Activated T-helper 1 cell treated with anti-CD3 and anti-CD28 coated beads, Interleukin-12 subunit alpha, Interleukin-12 subunit beta, Interleukin-2, Interleukin-4 antibody, amounts not matched to agents 30 ng/mL and 10 ng/mL and 1 ng/mL, durations not matched to agents 14 hours and 24 hours and 36 hours (primary cell): ENCODE results near the gene TK1. TPM values are rescaled to one million over a fixed set of nuclear protein-coding genes. Genes with fewer than 3 reads are reported as not detected.
A peak's percentile ranks its signal among the peaks of the same experiment; 100 is the strongest.

Source experiments
- DNase-seq: peaks from one replicate; pipeline ENCODE4 v3.0.0; 2021; ENCODE audit warnings: low spot score
- H3K27ac Mint-ChIP-seq: one replicate; pipeline ENCODE4 v1.8.0; 2021; ENCODE audit warnings: mild to moderate bottlenecking, mixed read lengths
- H3K27me3 Mint-ChIP-seq: one replicate; pipeline ENCODE4 v1.8.0; 2022; ENCODE audit warnings: mild to moderate bottlenecking, moderate library complexity, mixed read lengths; ENCODE audit not compliant: insufficient read depth
- H3K36me3 Mint-ChIP-seq: one replicate; pipeline ENCODE4 v1.8.0; 2021; ENCODE audit warnings: low read depth, mixed read lengths
- H3K4me1 Mint-ChIP-seq: one replicate; pipeline ENCODE4 v1.8.0; 2021; ENCODE audit warnings: low read depth, mixed read lengths
- H3K4me3 Mint-ChIP-seq: one replicate; pipeline ENCODE4 v1.8.0; 2021; ENCODE audit warnings: mild to moderate bottlenecking, moderate library complexity, mixed read lengths
- H3K9me3 Mint-ChIP-seq: one replicate; pipeline ENCODE4 v1.8.0; 2021; ENCODE audit warnings: mixed read lengths
- intact Hi-C: fragments of 100-400 bp; cut with micrococcal nuclease; formaldehyde crosslinking; loops from one replicate; pipeline ENCODE4 v1.15.1; 2024
- total RNA-seq: library from RNA; stranded (reverse); gene quantifications from 2 replicates; pipeline ENCODE4 v1.2.3, GENCODE V29; 2022

TK1 gene
- total RNA-seq, 1 donor from 2014 or later = 66.8 TPM

- no peak overlapping the region for H3K4me3 Mint-ChIP-seq
- H3K36me3 Mint-ChIP-seq = peaks cover 12% of the 10 kb centered on the region
- no peak overlapping the region for H3K27ac Mint-ChIP-seq
- no peak for DNase-seq
- intact Hi-C loops = no loop called here
- H3K9me3 Mint-ChIP-seq = no peaks in the 10 kb centered on the region
- H3K4me1 Mint-ChIP-seq = peaks cover 9% of the 10 kb centered on the region
- H3K27me3 Mint-ChIP-seq = peaks cover 25% of the 10 kb centered on the region
Measured at GRCh38 chr17:78226759-78227454, 40.1 kb upstream of the TK1 start.

GRCh38 chr17:78226055-78226758 lies 39.4 kb upstream of the TK1 start:
- H3K9me3 Mint-ChIP-seq = no peaks in the 10 kb centered on the region
- no peak overlapping the region for H3K27ac Mint-ChIP-seq

GRCh38 chr17:78225088-78225865 lies 38.4 kb upstream of the TK1 start:
- no peak for DNase-seq
- H3K4me1 Mint-ChIP-seq = peaks cover 9% of the 10 kb centered on the region
- no peak overlapping the region for H3K4me3 Mint-ChIP-seq
- peaks cover 12% of the 10 kb centered on the region for H3K36me3 Mint-ChIP-seq
- H3K27me3 Mint-ChIP-seq = peaks cover 13% of the 10 kb centered on the region
- H3K27ac Mint-ChIP-seq = no peak overlapping the region
- H3K9me3 Mint-ChIP-seq = no peaks in the 10 kb centered on the region
- intact Hi-C loops = no loop called here

More at GRCh38 chr17:78226055-78226758, 39.4 kb upstream of the TK1 start:
- Mint-ChIP-seq H3K36me3 (peaks cover 12% of the 10 kb centered on the region), H3K27me3 (peaks cover 21% of the 10 kb centered on the region), H3K4me1 (peaks cover 9% of the 10 kb centered on the region), H3K4me3 (no peak overlapping the region)
- intact Hi-C loops = no loop called here
- no peak for DNase-seq

- Mint-ChIP-seq H3K27ac (no peak overlapping the region), H3K4me3 (no peak overlapping the region), H3K27me3 (peaks cover 7% of the 10 kb centered on the region), H3K36me3 (peaks cover 18% of the 10 kb centered on the region), H3K9me3 (no peaks in the 10 kb centered on the region), H3K4me1 (peaks cover 9% of the 10 kb centered on the region)
- intact Hi-C loops = no loop called here
- DNase-seq = no peak
Measured at GRCh38 chr17:78224231-78225087, 37.6 kb upstream of the TK1 start.

DNA sequence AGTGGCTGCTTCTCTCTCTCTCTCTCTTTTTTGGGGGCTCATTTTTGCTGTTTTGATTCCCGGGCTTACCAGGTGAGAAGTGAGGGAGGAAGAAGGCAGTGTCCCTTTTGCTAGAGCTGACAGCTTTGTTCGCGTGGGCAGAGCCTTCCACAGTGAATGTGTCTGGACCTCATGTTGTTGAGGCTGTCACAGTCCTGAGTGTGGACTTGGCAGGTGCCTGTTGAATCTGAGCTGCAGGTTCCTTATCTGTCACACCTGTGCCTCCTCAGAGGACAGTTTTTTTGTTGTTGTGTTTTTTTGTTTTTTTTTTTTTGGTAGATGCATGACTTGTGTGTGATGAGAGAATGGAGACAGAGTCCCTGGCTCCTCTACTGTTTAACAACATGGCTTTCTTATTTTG lies 36.9 kb upstream of the TK1 start:
- peaks cover under 1% of the 10 kb centered on the region for H3K27me3 Mint-ChIP-seq
- DNase-seq = no peak
- H3K9me3 Mint-ChIP-seq = no peaks in the 10 kb centered on the region
- no peak overlapping the region for H3K4me3 Mint-ChIP-seq
- H3K27ac Mint-ChIP-seq = no peak overlapping the region
- H3K4me1 Mint-ChIP-seq = peaks cover 9% of the 10 kb centered on the region
- intact Hi-C loops = no loop called here
- peaks cover 24% of the 10 kb centered on the region for H3K36me3 Mint-ChIP-seq

DNA sequence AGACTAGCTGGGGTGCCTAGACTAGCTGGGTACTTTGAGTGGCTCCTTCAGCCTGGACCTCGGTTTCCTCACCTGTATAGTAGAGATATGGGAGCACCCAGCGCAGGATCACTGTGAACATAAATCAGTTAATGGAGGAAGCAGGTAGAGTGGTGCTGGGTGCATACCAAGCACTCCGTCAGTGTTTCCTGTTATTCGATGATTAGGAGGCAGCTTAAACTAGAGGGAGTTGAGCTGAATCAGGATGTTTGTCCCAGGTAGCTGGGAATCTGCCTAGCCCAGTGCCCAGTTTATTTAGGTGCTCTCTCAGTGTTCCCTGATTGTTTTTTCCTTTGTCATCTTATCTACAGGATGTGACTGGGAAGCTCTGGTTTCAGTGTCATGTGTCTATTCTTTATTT lies 36.2 kb upstream of the TK1 start:
- H3K4me1 Mint-ChIP-seq = peaks cover 9% of the 10 kb centered on the region
- peaks cover 26% of the 10 kb centered on the region for H3K36me3 Mint-ChIP-seq
- intact Hi-C loops = no loop called here
- no peak overlapping the region for H3K4me3 Mint-ChIP-seq
- H3K9me3 Mint-ChIP-seq = no peaks in the 10 kb centered on the region
- H3K27ac Mint-ChIP-seq = no peak overlapping the region
- DNase-seq = no peak
- no peaks in the 10 kb centered on the region for H3K27me3 Mint-ChIP-seq

DNA sequence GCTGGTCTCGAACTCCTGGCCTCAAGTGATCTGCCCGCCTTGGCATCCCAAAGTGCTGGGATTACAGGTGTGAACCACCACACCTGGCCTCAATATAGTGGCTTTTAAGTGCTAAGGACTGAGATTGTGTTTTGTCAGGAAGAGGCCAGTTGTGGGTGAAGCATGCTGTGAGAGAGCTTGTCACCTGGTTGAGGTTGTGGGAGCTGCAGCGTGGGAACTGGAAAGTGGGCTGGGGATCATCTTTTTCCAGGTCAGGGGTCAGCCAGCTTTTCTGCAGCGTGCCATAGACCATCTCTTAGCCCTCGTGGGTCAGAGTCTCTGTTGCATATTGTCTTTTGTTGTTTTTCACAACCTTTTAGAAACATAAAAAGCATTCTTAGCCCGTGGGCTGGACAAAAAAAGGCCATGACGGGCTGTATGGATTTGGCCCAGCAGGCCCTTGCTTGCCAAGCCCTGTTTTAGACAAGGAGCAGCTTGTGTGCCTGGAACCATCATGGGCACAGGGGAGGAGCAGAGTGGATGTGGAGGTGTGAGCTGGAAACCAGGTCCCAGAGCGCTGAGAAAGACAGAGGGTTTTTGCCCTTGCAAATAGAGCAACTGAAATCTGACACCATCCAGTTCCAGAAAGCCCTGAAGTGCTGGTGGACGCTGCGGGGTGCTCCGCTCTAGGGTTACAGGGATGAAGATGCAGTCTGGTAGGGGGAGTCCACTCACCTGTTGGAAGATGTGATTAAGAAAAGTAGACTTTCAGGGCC lies 32.7 kb upstream of the TK1 start:
- peak overlapping the region; percentile 18 for H3K27ac Mint-ChIP-seq
- DNase-seq = no peak
- intact Hi-C loops = no loop called here
- peaks cover 27% of the 10 kb centered on the region for H3K36me3 Mint-ChIP-seq
- no peak overlapping the region for H3K4me3 Mint-ChIP-seq
- H3K27me3 Mint-ChIP-seq = no peaks in the 10 kb centered on the region
- peaks cover 15% of the 10 kb centered on the region for H3K4me1 Mint-ChIP-seq
- no peaks in the 10 kb centered on the region for H3K9me3 Mint-ChIP-seq

- H3K27ac Mint-ChIP-seq = peak overlapping the region; percentile 91
- intact Hi-C loops = loop anchor here (1.0 kb wide), 3 partner anchors 27 to 74 kb away; partner anchors contain the start of genes AFMID and TK1
- H3K27me3 Mint-ChIP-seq = peaks cover 2% of the 10 kb centered on the region
- no peak for DNase-seq
- peaks cover 17% of the 10 kb centered on the region for H3K36me3 Mint-ChIP-seq
- H3K9me3 Mint-ChIP-seq = no peaks in the 10 kb centered on the region
- H3K4me3 Mint-ChIP-seq = peak overlapping the region; percentile 96
- peaks cover 15% of the 10 kb centered on the region for H3K4me1 Mint-ChIP-seq
Measured at GRCh38 chr17:78214706-78215061, 27.8 kb upstream of the TK1 start.

GRCh38 chr17:78214016-78214705 lies 27.3 kb upstream of the TK1 start, which contains the start of gene BIRC5:
BIRC5 (plus strand) TSS chr17:78214253; CDS start chr17:78214317, 64 bp downstream.
- H3K9me3 Mint-ChIP-seq = no peaks in the 10 kb centered on the region
- peak; percentile 86 for DNase-seq
- peak within 1 kb of the TSS; percentile 96 for H3K4me3 Mint-ChIP-seq
- peaks cover 12% of the 10 kb centered on the region for H3K36me3 Mint-ChIP-seq
- H3K27ac Mint-ChIP-seq = peak within 1 kb of the TSS; percentile 91
- intact Hi-C loops = loop anchor here (1.0 kb wide), 3 partner anchors 27 to 74 kb away; partner anchors contain the start of genes AFMID and TK1
- H3K4me1 Mint-ChIP-seq = peaks cover 15% of the 10 kb centered on the region
- peaks cover 2% of the 10 kb centered on the region for H3K27me3 Mint-ChIP-seq

DNA sequence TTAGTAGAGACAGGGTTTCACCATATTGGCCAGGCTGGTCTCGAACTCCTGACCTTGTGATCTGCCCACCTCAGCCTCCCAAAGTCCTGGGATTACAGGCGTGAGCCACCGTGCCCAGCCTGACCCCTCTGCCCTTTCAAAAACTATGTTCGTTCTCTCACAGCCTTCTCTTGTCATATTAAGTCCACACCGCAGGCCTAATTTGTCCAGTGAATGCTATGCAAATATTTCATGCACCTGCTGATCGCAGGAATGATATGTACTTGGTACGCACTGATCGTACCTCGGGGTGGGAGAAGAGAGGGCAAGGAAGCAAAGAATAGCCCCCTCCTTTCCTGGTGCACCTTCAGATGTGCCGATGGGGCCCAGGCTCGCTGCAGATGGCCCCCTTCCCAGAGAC lies 24.2 kb upstream of the TK1 start:
- no peak for DNase-seq
- H3K27me3 Mint-ChIP-seq = peaks cover 2% of the 10 kb centered on the region
- peaks cover 8% of the 10 kb centered on the region for H3K4me1 Mint-ChIP-seq
- no peak overlapping the region for H3K4me3 Mint-ChIP-seq
- no peak overlapping the region for H3K27ac Mint-ChIP-seq
- H3K9me3 Mint-ChIP-seq = no peaks in the 10 kb centered on the region
- intact Hi-C loops = no loop called here
- peaks cover 2% of the 10 kb centered on the region for H3K36me3 Mint-ChIP-seq

DNA sequence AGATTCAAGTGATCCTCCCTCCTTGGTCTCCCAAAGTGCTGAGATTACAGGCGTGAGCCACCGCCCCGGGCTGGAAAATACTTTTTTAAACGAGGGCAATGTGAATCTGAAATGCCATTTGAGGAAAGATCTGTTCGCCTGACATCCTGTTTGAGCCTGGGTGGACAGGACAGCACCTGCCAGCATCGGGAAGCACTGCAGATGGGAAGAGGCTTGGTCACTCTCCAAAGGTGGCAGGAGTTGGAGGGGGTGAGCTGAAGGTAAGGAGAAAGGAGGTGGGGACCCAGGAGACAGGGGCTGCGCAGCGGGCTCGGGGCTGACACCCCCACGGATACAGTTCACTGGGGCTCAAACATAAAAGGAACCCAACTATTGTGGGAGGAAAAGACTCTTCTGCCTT lies 23.3 kb upstream of the TK1 start:
- no peak overlapping the region for H3K27ac Mint-ChIP-seq
- no peaks in the 10 kb centered on the region for H3K9me3 Mint-ChIP-seq
- H3K36me3 Mint-ChIP-seq = no peaks in the 10 kb centered on the region
- peaks cover under 1% of the 10 kb centered on the region for H3K4me1 Mint-ChIP-seq
- intact Hi-C loops = no loop called here
- no peak overlapping the region for H3K4me3 Mint-ChIP-seq
- H3K27me3 Mint-ChIP-seq = peaks cover 2% of the 10 kb centered on the region
- DNase-seq = no peak
